Thoracic aorta (tissue), 2 donors: Measurements from ENCODE around the gene ANKS6. TPM values are rescaled to one million over a fixed set of nuclear protein-coding genes. Genes with fewer than 3 reads are reported as not detected.
"Not testable (repeated sequence)": the region's sequence is repeated elsewhere in the genome, so short reads cannot be mapped to it uniquely, and the experiment has no call there.

ENCODE experiments used
- ATAC-seq: fragments of 150-250 bp; one replicate; pipeline ENCODE4 v1.8.0; 2017; ENCODE audit warnings: low read depth; ENCODE audit not compliant: insufficient number of reproducible peaks, low FRiP score
- DNase-seq: peaks from one replicate; pipeline ENCODE4 v3.0.0-alpha.2; 2020; ENCODE audit warnings: low spot score
- H3K27ac ChIP-seq, 2 donors: fragments of 200-600 bp; sonication (generic); 1 replicate in 1 of 2; 2 replicates in 1 of 2; pipeline ENCODE4 v1.5.1; 2016; ENCODE audit warnings: mild to moderate bottlenecking in 2 of 2, moderate library complexity in 2 of 2
- H3K27me3 ChIP-seq: fragments of 200-600 bp; sonication (generic); replicated peaks from 2 replicates; pipeline ENCODE4 v1.6.0; 2016; ENCODE audit warnings: mild to moderate bottlenecking; ENCODE audit not compliant: insufficient read depth
- H3K36me3 ChIP-seq: fragments of 200-600 bp; sonication (generic); one replicate; pipeline ENCODE4 v1.5.1; 2016
- H3K4me1 ChIP-seq, 2 donors: fragments of 200-600 bp; sonication (generic); 1 replicate in 1 of 2; 2 replicates in 1 of 2; pipeline versions ENCODE4 v1.5.1 to v1.6.0; 2016; ENCODE audit warnings: low read depth in 2 of 2, mild to moderate bottlenecking in 1 of 2; ENCODE audit not compliant: control insufficient read depth in 1 of 2
- H3K4me3 ChIP-seq: fragments of 200-600 bp; sonication (generic); 2 replicates; pipeline ENCODE4 v1.5.1; 2016; ENCODE audit warnings: mild to moderate bottlenecking
- H3K9me3 ChIP-seq: fragments of 200-600 bp; sonication (generic); 2 replicates; pipeline ENCODE4 v1.5.1; 2016
- total RNA-seq, 2 donors: library from RNA; depleted of rRNA; stranded (reverse); fragments of >200 nt; gene quantifications; one replicate each; pipeline versions ENCODE4 v1.1.0 to v1.2.3, GENCODE V29; 2016
- TF ChIP-seq, protein P1 (sequence below): fragments of 200-600 bp; sonication (generic); IDR thresholded peaks from one replicate; pipeline ENCODE4 v1.5.1; 2019; ENCODE audit warnings: antibody characterized with exemption

The ANKS6 gene
- total RNA-seq, 2 donors from 2014 or later, result 35.1 to 45.8 TPM

DNA sequence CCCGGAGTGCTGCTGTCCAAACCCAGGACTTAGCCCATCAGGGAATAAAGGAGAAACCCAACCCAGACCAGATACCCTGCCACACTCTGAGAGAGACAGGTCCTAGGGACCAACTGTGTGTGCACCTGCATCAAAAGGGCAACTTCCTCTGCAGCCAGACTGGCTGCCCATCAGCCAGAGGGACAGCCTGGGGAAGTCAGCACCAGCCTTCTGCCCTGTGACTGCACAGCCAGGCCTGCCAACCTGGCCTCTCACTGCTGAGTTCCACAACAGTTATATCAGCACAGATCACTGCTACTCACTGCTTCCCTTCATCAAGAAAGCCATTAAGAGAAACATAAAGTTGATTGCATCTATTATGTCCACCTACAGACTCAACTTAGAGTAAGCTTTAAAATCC lies 105.7 kb downstream of the ANKS6 start:
- no peak for ATAC-seq
- TF ChIP-seq, protein P1, sequence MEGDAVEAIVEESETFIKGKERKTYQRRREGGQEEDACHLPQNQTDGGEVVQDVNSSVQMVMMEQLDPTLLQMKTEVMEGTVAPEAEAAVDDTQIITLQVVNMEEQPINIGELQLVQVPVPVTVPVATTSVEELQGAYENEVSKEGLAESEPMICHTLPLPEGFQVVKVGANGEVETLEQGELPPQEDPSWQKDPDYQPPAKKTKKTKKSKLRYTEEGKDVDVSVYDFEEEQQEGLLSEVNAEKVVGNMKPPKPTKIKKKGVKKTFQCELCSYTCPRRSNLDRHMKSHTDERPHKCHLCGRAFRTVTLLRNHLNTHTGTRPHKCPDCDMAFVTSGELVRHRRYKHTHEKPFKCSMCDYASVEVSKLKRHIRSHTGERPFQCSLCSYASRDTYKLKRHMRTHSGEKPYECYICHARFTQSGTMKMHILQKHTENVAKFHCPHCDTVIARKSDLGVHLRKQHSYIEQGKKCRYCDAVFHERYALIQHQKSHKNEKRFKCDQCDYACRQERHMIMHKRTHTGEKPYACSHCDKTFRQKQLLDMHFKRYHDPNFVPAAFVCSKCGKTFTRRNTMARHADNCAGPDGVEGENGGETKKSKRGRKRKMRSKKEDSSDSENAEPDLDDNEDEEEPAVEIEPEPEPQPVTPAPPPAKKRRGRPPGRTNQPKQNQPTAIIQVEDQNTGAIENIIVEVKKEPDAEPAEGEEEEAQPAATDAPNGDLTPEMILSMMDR, result no peak

DNA sequence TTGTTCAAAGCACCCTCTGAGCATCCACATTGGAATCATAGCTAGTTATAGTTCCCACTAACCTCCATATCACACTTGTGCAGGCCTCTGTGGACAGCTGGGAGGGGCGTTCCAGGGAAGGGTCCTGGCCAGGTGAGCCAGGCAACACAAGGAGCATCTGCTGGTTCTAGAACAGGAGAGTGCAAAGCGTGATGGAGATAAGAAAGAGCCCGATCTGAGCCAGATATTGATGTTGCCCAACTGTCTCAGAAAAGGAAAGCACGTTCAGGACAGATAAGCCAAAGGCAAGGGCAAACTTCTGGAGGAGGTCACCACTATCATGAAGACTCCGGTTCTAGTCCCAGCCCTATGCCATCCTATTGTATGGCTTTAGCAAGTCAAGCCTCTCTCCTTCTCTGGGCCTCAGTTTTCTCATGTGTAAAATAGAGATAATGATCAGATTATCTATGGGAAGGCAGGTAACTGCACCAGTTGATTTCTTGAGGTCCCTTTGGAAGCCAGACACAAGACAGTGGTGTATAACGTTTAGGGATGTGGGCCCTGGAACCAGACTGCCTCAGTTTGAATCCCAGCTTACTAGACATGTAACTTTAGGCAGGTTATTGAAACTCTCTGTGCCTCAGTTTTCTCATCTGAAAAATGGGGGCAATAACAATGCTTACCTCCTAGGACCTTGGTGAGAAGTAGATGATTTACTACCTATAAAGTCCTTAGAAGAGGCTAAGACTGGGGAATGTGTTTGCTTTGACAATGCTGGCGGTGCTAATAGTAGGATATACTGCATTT lies 107.5 kb downstream of the ANKS6 start:
- Histone ChIP-seq H3K9me3 (no peaks in the 10 kb centered on the region), H3K27me3 (no peaks in the 10 kb centered on the region), H3K4me3 (no peak overlapping the region), H3K36me3 (no peaks in the 10 kb centered on the region), H3K27ac (no peak overlapping the region), H3K4me1 (no peaks in the 10 kb centered on the region)
- TF ChIP-seq, protein P1, result no peak
- no peak for ATAC-seq
- no peak for DNase-seq

More for the DNA sequence above, 105.7 kb downstream of the ANKS6 start:
- Histone ChIP-seq H3K4me3 (no peak overlapping the region), H3K4me1 (no peaks in the 10 kb centered on the region), H3K27me3 (no peaks in the 10 kb centered on the region), H3K9me3 (no peaks in the 10 kb centered on the region), H3K27ac (no peak overlapping the region), H3K36me3 (no peaks in the 10 kb centered on the region)
- DNase-seq, result no peak

DNA sequence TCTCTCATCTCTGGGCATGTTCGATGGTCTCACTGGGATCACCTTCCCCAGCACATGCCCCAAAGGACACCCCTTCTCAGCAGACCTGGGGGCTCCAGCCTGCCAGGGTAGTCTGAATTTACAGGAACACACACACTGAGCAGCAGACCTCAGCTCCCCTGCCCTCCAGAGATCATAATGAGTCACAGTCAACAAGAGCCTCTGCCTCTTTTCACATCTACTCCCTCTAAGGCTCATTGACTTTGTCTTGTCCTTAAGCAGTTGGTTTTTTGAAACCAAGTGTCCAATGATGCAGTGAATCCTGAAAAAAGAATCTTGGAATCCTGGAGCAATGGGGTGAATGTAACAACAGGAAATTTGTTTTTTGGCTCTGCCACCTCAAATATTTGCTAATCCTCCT lies 108.4 kb downstream of the ANKS6 start:
- H3K27ac ChIP-seq, result no peak overlapping the region
- no peaks in the 10 kb centered on the region for H3K4me1 ChIP-seq
- no peak overlapping the region for H3K4me3 ChIP-seq
- H3K9me3 ChIP-seq, result no peaks in the 10 kb centered on the region
- no peak for DNase-seq
- TF ChIP-seq, protein P1, result no peak
- H3K36me3 ChIP-seq, result no peaks in the 10 kb centered on the region
- H3K27me3 ChIP-seq, result no peaks in the 10 kb centered on the region
- ATAC-seq, result no peak

DNA sequence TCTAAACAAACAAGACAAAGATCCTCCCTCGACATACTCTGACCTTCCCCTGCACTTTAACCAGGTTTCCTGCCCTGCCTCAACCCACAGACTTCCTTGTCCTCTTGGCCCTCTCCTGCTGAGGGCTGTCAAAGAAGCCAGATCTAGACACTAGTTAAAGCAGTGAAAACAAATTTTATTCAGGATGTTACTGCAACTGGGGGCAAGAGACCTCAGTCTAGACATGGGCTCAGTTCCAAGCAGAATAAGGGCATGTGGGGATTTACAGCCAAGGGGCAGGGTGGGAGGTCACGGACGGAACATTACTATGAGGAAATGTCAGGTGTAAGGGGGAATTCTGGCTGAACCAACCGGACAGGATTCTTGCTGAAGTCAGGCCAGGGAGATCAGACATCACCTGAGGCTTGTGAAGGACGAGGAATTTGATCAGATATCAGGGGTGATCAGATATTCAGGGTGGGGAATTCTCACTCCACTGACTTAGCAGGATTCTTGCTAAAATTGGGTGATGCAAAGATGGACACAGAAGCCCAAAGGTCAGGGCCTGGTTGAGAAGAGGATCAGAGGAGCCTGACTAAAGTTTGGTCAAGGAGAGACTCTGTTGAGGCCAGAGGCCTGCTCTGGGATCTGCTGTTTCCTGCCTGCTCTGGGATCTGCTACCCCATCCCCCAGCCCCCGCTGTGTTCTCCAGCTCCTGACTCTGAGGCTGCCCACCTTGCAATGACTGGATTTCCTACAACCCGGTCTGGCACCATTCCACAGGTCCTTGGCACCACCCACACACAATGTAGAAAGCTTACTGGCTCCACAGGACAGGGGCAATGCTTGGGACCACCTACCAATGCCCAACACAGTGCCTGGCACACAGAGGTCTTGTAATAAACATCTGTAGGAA lies 109.1 kb downstream of the ANKS6 start:
- Histone ChIP-seq H3K27ac (no peak overlapping the region), H3K27me3 (no peaks in the 10 kb centered on the region), H3K4me3 (no peak overlapping the region), H3K36me3 (no peaks in the 10 kb centered on the region), H3K9me3 (no peaks in the 10 kb centered on the region), H3K4me1 (no peaks in the 10 kb centered on the region)
- ATAC-seq (no peak), DNase-seq (no peak)
- TF ChIP-seq, protein P1, result no peak

DNA sequence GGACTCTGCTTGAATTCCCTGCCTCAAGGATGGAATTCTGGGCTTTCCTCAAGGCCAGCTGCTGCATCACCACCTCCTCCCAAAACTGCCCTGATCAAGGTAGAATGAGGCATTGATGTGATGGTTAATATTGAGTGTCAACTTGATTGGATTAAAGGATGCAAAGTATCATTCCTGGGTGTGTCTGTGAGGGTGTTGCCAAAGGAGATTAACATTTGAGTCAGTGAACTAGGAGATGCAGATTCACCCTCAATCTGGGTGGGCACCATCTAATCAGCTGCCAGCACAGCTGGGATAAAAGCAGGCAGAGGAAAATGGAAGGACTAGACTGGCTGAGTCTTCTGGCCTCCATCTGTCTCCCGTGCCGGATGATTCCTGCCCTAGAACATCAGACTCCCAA lies 111.5 kb downstream of the ANKS6 start:
- H3K4me3 ChIP-seq, H3K27me3 ChIP-seq, ATAC-seq, DNase-seq, H3K9me3 ChIP-seq, H3K4me1 ChIP-seq, H3K27ac ChIP-seq, H3K36me3 ChIP-seq: not testable (repeated sequence)

Other genes starting within 250 kb of the ANKS6 start
- gene GABBR2, start 87.6 kb downstream of the ANKS6 start, total RNA-seq, result not detected
- 10 to 100 TPM in 1 of 2 donors, 1 to 10 TPM in 1; 6.8 to 30.1 TPM for gene GALNT12, start 11.1 kb upstream of the ANKS6 start, total RNA-seq
- gene COL15A1, start 147.4 kb upstream of the ANKS6 start, total RNA-seq, result 10 to 100 TPM; 23.3 to 70.4 TPM